Colonic mucosa (tissue), 4 donors: Measurements from ENCODE around the gene ACSF3. TPM values are rescaled to one million over a fixed set of nuclear protein-coding genes. Genes with fewer than 3 reads are reported as not detected.

ENCODE experiments used
- DNase-seq: peaks from one replicate; pipeline ENCODE4 v3.0.0-alpha.2; 2020
- H3K27ac ChIP-seq: fragments of 200-600 bp; one replicate; pipeline ENCODE4 v1.8.0; 2021
- H3K27me3 ChIP-seq: fragments of 200-600 bp; one replicate; pipeline ENCODE4 v1.8.0; 2021
- H3K36me3 ChIP-seq: fragments of 200-600 bp; one replicate; pipeline ENCODE4 v1.8.0; 2021
- H3K4me1 ChIP-seq: fragments of 200-600 bp; one replicate; pipeline ENCODE4 v1.8.0; 2021; ENCODE audit warnings: mild to moderate bottlenecking
- H3K4me3 ChIP-seq: fragments of 200-600 bp; one replicate; pipeline ENCODE4 v1.8.0; 2021
- H3K9ac ChIP-seq, 2 donors: one replicate each; pipeline ENCODE4 v1.7.0; 2013; ENCODE audit warnings: control low read depth in 2 of 2, low read depth in 2 of 2, low read length in 2 of 2
- H3K9me3 ChIP-seq: fragments of 200-600 bp; one replicate; pipeline ENCODE4 v1.8.0; 2021
- CTCF ChIP-seq: fragments of 200-600 bp; IDR thresholded peaks from one replicate; pipeline ENCODE4 v1.8.0; 2022; ENCODE audit warnings: antibody characterized with exemption, mild to moderate bottlenecking
- intact Hi-C: fragments of 100-400 bp; cut with DNase I; formaldehyde crosslinking; loops from one replicate; pipeline ENCODE4 v1.14.1; 2022
- total RNA-seq, 2 donors: library from RNA; stranded (reverse); fragmentation: NEBNext Ultra II Directional in 1 of 2; extraction: Animal tissue kit (Norgen Biotek cat#: 25700) in 1 of 2; gene quantifications; one replicate each; pipeline ENCODE4 v1.2.1, GENCODE V29; 2021
- donor health status: healthy.
- donor health status: DM: no; HTN: no; CAD: no.
- donor health status: DM: no; HTN: no; CAD: no.

Gene ACSF3
- 10 to 100 TPM; 60.2 TPM for total RNA-seq

- TF ChIP-seq CTCF: no peak
- Histone ChIP-seq H3K9me3 (no peaks in the 10 kb centered on the region), H3K9ac (peak within 1 kb of the TSS; percentile 72 to 92), H3K4me1 (peaks cover 21% of the 10 kb centered on the region), H3K4me3 (peak within 1 kb of the TSS; percentile 73), H3K36me3 (no peaks in the 10 kb centered on the region), H3K27me3 (no peaks in the 10 kb centered on the region), H3K27ac (peak within 1 kb of the TSS; percentile 36)
- intact Hi-C loops: no loop called here
- DNase-seq: no peak
These were observed at the start of gene ACSF3 for GRCh38 chr16:89093602-89094251. TSS of gene ACSF3 (plus strand) at chr16:89093852. CDS start at chr16:89100682, 6,830 bp downstream.

- no peak for DNase-seq
- Histone ChIP-seq H3K27me3 (no peaks in the 10 kb centered on the region), H3K4me1 (no peaks in the 10 kb centered on the region), H3K9ac (no peak overlapping the region), H3K4me3 (no peak overlapping the region), H3K27ac (no peak overlapping the region), H3K9me3 (no peaks in the 10 kb centered on the region), H3K36me3 (no peaks in the 10 kb centered on the region)
- intact Hi-C loops: no loop called here
- TF ChIP-seq CTCF: no peak
These were observed 49.1 kb upstream of the ACSF3 start for GRCh38 chr16:89044418-89045180.

DNA sequence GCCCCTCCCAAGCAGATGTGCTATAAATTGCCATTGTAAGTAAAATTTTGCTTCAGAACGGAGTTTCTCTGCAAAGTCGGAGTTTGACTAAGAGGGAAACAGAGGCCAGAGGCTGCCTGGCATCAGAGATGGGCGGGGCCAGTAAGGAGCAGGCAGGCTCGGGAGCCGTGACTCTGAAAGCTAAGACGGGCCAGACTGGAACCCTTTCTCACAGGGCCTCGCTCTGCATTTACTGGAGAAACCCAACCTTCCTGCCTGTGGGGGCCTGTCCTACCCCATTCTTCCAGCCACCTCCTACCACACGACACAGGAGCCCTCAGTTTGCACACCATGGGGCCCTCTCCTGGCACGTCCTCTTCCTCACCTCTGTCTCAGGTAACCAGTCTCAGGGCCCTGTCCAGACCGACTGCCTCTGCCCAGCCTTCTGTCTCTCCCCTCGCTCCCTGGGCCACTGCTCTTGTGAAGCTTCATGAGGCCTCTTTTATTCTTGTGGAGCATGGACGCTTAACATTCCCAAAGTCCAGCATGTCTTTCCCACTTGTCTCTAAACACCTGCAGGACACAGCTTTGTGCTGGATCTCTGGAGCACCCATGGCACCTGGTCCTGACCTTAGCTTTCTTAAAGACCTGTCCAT lies 48.4 kb upstream of the ACSF3 start:
- H3K4me1 ChIP-seq: no peaks in the 10 kb centered on the region
- no peaks in the 10 kb centered on the region for H3K27me3 ChIP-seq
- no peak for DNase-seq
- intact Hi-C loops: no loop called here
- H3K9ac ChIP-seq: no peak overlapping the region
- no peak for TF ChIP-seq CTCF
- H3K36me3 ChIP-seq: no peaks in the 10 kb centered on the region
- H3K27ac ChIP-seq: no peak overlapping the region
- H3K9me3 ChIP-seq: no peaks in the 10 kb centered on the region
- no peak overlapping the region for H3K4me3 ChIP-seq

DNA sequence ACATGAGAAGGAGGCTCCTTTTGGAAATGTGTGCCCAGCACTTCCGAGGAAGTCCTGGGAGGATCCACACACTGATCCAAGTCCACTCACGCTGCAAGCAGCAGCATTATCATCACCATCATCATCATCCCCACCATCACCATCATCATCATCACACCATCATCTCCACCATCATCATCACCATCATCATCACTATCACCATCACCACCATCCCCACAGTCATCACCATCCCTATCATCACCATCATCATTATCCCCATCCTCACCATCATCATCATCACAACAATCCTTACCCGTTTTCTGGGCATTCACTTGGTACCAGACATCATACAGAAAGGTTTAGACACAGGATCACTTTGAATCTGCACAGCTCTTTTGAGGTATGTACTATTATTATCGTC lies 47.8 kb upstream of the ACSF3 start:
- Histone ChIP-seq H3K4me3 (no peak overlapping the region), H3K9me3 (no peaks in the 10 kb centered on the region), H3K27ac (no peak overlapping the region), H3K36me3 (no peaks in the 10 kb centered on the region), H3K27me3 (no peaks in the 10 kb centered on the region), H3K9ac (no peak overlapping the region), H3K4me1 (no peaks in the 10 kb centered on the region)
- no peak for DNase-seq
- TF ChIP-seq CTCF: no peak
- intact Hi-C loops: no loop called here

- Histone ChIP-seq H3K27me3 (no peaks in the 10 kb centered on the region), H3K9ac (no peak overlapping the region), H3K9me3 (no peaks in the 10 kb centered on the region), H3K4me3 (no peak overlapping the region), H3K36me3 (no peaks in the 10 kb centered on the region), H3K27ac (no peak overlapping the region), H3K4me1 (no peaks in the 10 kb centered on the region)
- DNase-seq: no peak
- intact Hi-C loops: no loop called here
- TF ChIP-seq CTCF: no peak
These were observed 47.2 kb upstream of the ACSF3 start for GRCh38 chr16:89046491-89046890.
